Trophoblast cell (in vitro differentiated cells and primary cell): ENCODE measurements around the gene DISP2.

ENCODE experiments used
- DNase-seq, 2 donors: peaks; one replicate each; pipeline ENCODE4 v3.0.0-alpha.2; 2016
- H2AFZ ChIP-seq: 2 replicates; pipeline ENCODE4 v1.6.1; 2013; ENCODE audit warnings: low read length, moderate library complexity, mild to moderate bottlenecking; ENCODE audit not compliant: insufficient read depth, poor library complexity
- H2AK5ac ChIP-seq: 2 replicates; pipeline ENCODE4 v1.6.1; 2013; ENCODE audit warnings: mild to moderate bottlenecking, low read length
- H2BK120ac ChIP-seq: 2 replicates; pipeline ENCODE4 v1.6.1; 2013; ENCODE audit warnings: low read length, mild to moderate bottlenecking, moderate library complexity; ENCODE audit not compliant: insufficient read depth, poor library complexity
- H2BK12ac ChIP-seq: 2 replicates; pipeline ENCODE4 v1.6.1; 2013; ENCODE audit warnings: mild to moderate bottlenecking, low read length, moderate library complexity
- H2BK5ac ChIP-seq: 2 replicates; pipeline ENCODE4 v1.6.1; 2013; ENCODE audit warnings: low read length, low read depth, moderate library complexity, mild to moderate bottlenecking; ENCODE audit not compliant: poor library complexity
- H3K14ac ChIP-seq: 2 replicates; pipeline ENCODE4 v1.6.1; 2013; ENCODE audit warnings: mild to moderate bottlenecking, low read length
- H3K18ac ChIP-seq: 2 replicates; pipeline ENCODE4 v1.6.1; 2013; ENCODE audit warnings: mild to moderate bottlenecking, low read length
- H3K23ac ChIP-seq: 2 replicates; pipeline ENCODE4 v1.6.1; 2013; ENCODE audit warnings: low read length
- H3K27ac ChIP-seq: 2 replicates; pipeline ENCODE4 v1.5.1; 2013; ENCODE audit warnings: low read depth, mild to moderate bottlenecking, inconsistent platforms, low read length, moderate library complexity
- H3K27me3 ChIP-seq: 2 replicates; pipeline ENCODE4 v1.6.1; 2013; ENCODE audit warnings: inconsistent platforms, mild to moderate bottlenecking, low read length, moderate library complexity; ENCODE audit not compliant: insufficient read depth
- H3K36me3 ChIP-seq, 2 experiments: 1 replicate in 1 of 2; 2 replicates in 1 of 2; pipeline ENCODE4 v1.6.1; 2013; ENCODE audit warnings: low read length in 2 of 2, mild to moderate bottlenecking in 2 of 2, moderate library complexity in 1 of 2; ENCODE audit not compliant: insufficient read depth in 2 of 2, control insufficient read depth in 1 of 2
- H3K4ac ChIP-seq: 2 replicates; pipeline ENCODE4 v1.6.1; 2013; ENCODE audit warnings: low read depth, mild to moderate bottlenecking, low read length, moderate library complexity
- H3K4me1 ChIP-seq, 2 experiments: 1 replicate in 1 of 2; 2 replicates in 1 of 2; pipeline ENCODE4 v1.6.1; 2013; ENCODE audit warnings: low read length in 2 of 2, mild to moderate bottlenecking in 2 of 2, moderate library complexity in 1 of 2; ENCODE audit not compliant: insufficient read depth in 2 of 2, control insufficient read depth in 1 of 2
- H3K4me2 ChIP-seq: 2 replicates; pipeline ENCODE4 v1.6.1; 2013; ENCODE audit warnings: inconsistent platforms, mild to moderate bottlenecking, low read length, moderate library complexity
- H3K4me3 ChIP-seq: 2 replicates; pipeline ENCODE4 v1.5.1; 2013; ENCODE audit warnings: mild to moderate bottlenecking, low read depth, low read length, inconsistent platforms
- H3K79me1 ChIP-seq: one replicate; pipeline ENCODE4 v1.6.1; 2013; ENCODE audit warnings: low read length
- H3K79me2 ChIP-seq: 2 replicates; pipeline ENCODE4 v1.6.1; 2013; ENCODE audit warnings: low read length, mild to moderate bottlenecking; ENCODE audit not compliant: control insufficient read depth, insufficient read depth, poor library complexity
- H3K9ac ChIP-seq: 2 replicates; pipeline ENCODE4 v1.6.1; 2013; ENCODE audit warnings: mild to moderate bottlenecking, low read length
- H3K9me3 ChIP-seq: 2 replicates; pipeline ENCODE4 v1.6.1; 2013; ENCODE audit warnings: low read depth, mild to moderate bottlenecking, control low read depth, inconsistent platforms, low read length; ENCODE audit not compliant: insufficient read depth
- H4K12ac ChIP-seq: 2 replicates; pipeline ENCODE4 v1.6.1; 2013; ENCODE audit warnings: low read depth, mild to moderate bottlenecking, low read length, moderate library complexity
- H4K8ac ChIP-seq: 2 replicates; pipeline ENCODE4 v1.6.1; 2013; ENCODE audit warnings: low read depth, mild to moderate bottlenecking, low read length, moderate library complexity
- H4K91ac ChIP-seq: one replicate; pipeline ENCODE4 v1.6.1; 2013; ENCODE audit warnings: low read depth, mild to moderate bottlenecking, low read length, moderate library complexity
- WGBS: extraction: QIAGEN DNeasy Blood & Tissue Kit; methylation state at CpG from one replicate; pipeline ENCODE4 v1.1.7; 2013; ENCODE audit warnings: missing lambda C conversion rate; ENCODE audit not compliant: insufficient read length, insufficient coverage; ENCODE audit errors: extremely low coverage; 5-methylcytosine and 5-hydroxymethylcytosine counted together

The DISP2 gene

GRCh38 chr15:40316931-40317330 lies 41.1 kb upstream of the DISP2 start:
- H2BK120ac ChIP-seq, result no peak overlapping the region
- H3K4me1 ChIP-seq, result peaks cover 9 to 11% of the 10 kb centered on the region in 2 experiments
- H2AFZ ChIP-seq, result no peak overlapping the region
- H4K8ac ChIP-seq, result no peak overlapping the region
- peaks cover 2% of the 10 kb centered on the region for H3K79me1 ChIP-seq
- H4K91ac ChIP-seq, result no peak overlapping the region
- DNase-seq, result no peak
- H3K4ac ChIP-seq, result no peak overlapping the region
- H3K9ac ChIP-seq, result no peak overlapping the region
- H3K4me2 ChIP-seq, result no peak overlapping the region
- H3K9me3 ChIP-seq, result no peaks in the 10 kb centered on the region
- no peak overlapping the region for H2AK5ac ChIP-seq
- no peak overlapping the region for H2BK5ac ChIP-seq
- H3K79me2 ChIP-seq, result no peaks in the 10 kb centered on the region
- H3K23ac ChIP-seq, result no peak overlapping the region
- no peaks in the 10 kb centered on the region for H3K36me3 ChIP-seq
- H2BK12ac ChIP-seq, result no peak overlapping the region
- no peak overlapping the region for H4K12ac ChIP-seq
- H3K14ac ChIP-seq, result no peak overlapping the region
- H3K27ac ChIP-seq, result no peak overlapping the region
- WGBS, result no CpG with 5 or more reads among the region's 3 CpGs
- no peak overlapping the region for H3K18ac ChIP-seq
- no peaks in the 10 kb centered on the region for H3K27me3 ChIP-seq
- H3K4me3 ChIP-seq, result no peak overlapping the region

- H3K4ac ChIP-seq, result no peak overlapping the region
- H3K4me3 ChIP-seq, result no peak overlapping the region
- H3K18ac ChIP-seq, result no peak overlapping the region
- H3K4me2 ChIP-seq, result no peak overlapping the region
- no peak overlapping the region for H2AK5ac ChIP-seq
- H2AFZ ChIP-seq, result no peak overlapping the region
- no peak overlapping the region for H3K27ac ChIP-seq
- H3K79me1 ChIP-seq, result peaks cover 7% of the 10 kb centered on the region
- no peak overlapping the region for H2BK12ac ChIP-seq
- no peaks in the 10 kb centered on the region for H3K79me2 ChIP-seq
- H3K27me3 ChIP-seq, result no peaks in the 10 kb centered on the region
- WGBS, result no CpG with 5 or more reads among the region's 4 CpGs
- no peak overlapping the region for H2BK5ac ChIP-seq
- no peak overlapping the region for H4K12ac ChIP-seq
- H4K91ac ChIP-seq, result no peak overlapping the region
- no peak overlapping the region for H3K23ac ChIP-seq
- H2BK120ac ChIP-seq, result no peak overlapping the region
- no peak overlapping the region for H3K14ac ChIP-seq
- DNase-seq, result no peak
- no peaks in the 10 kb centered on the region for H3K36me3 ChIP-seq
- no peaks in the 10 kb centered on the region for H3K9me3 ChIP-seq
- peaks cover 15 to 18% of the 10 kb centered on the region in 2 experiments for H3K4me1 ChIP-seq
- H4K8ac ChIP-seq, result no peak overlapping the region
- H3K9ac ChIP-seq, result no peak overlapping the region
Observed at GRCh38 chr15:40317580-40317979, 40.4 kb upstream of the DISP2 start.

- no peak overlapping the region for H4K12ac ChIP-seq
- H3K14ac ChIP-seq, result peak overlapping the region; percentile 18
- no peak overlapping the region for H3K4me3 ChIP-seq
Observed at GRCh38 chr15:40320409-40320808, 37.6 kb upstream of the DISP2 start.

GRCh38 chr15:40320931-40321371 lies 37.1 kb upstream of the DISP2 start:
- WGBS, result no CpG with 5 or more reads among the region's 2 CpGs
- H3K9ac ChIP-seq, result no peak overlapping the region
- H3K36me3 ChIP-seq, result no peaks in the 10 kb centered on the region
- no peak overlapping the region for H3K23ac ChIP-seq
- H3K79me2 ChIP-seq, result peaks cover 4% of the 10 kb centered on the region
- peak overlapping the region; percentile 36 for H3K27ac ChIP-seq
- peak; percentile 31 to 80 for DNase-seq
- peaks cover 23% of the 10 kb centered on the region for H3K79me1 ChIP-seq
- H2AK5ac ChIP-seq, result peak overlapping the region; percentile 76
- H3K9me3 ChIP-seq, result no peaks in the 10 kb centered on the region
- no peak overlapping the region for H2BK5ac ChIP-seq
- H3K4me3 ChIP-seq, result no peak overlapping the region
- H4K8ac ChIP-seq, result no peak overlapping the region
- no peak overlapping the region for H3K4ac ChIP-seq
- H2BK12ac ChIP-seq, result peak overlapping the region; percentile 61
- peaks cover 22 to 30% of the 10 kb centered on the region in 2 experiments for H3K4me1 ChIP-seq
- peak overlapping the region; percentile 74 for H2BK120ac ChIP-seq
- no peak overlapping the region for H2AFZ ChIP-seq
- H4K12ac ChIP-seq, result no peak overlapping the region
- peak overlapping the region; percentile 5 for H3K4me2 ChIP-seq
- no peaks in the 10 kb centered on the region for H3K27me3 ChIP-seq
- H3K14ac ChIP-seq, result no peak overlapping the region
- no peak overlapping the region for H3K18ac ChIP-seq
- H4K91ac ChIP-seq, result peak overlapping the region; percentile 61

More at GRCh38 chr15:40320409-40320808, 37.6 kb upstream of the DISP2 start:
- H3K4me1 ChIP-seq, result peaks cover 22 to 27% of the 10 kb centered on the region in 2 experiments
- H2AFZ ChIP-seq, result no peak overlapping the region
- no peak overlapping the region for H2BK12ac ChIP-seq
- no peak overlapping the region for H4K8ac ChIP-seq
- no peak overlapping the region for H2BK5ac ChIP-seq
- no peak overlapping the region for H3K4me2 ChIP-seq
- no peak overlapping the region for H3K18ac ChIP-seq
- H3K36me3 ChIP-seq, result no peaks in the 10 kb centered on the region
- H3K9me3 ChIP-seq, result no peaks in the 10 kb centered on the region
- peak in 1 of 2 donors; percentile 66 for DNase-seq
- H2AK5ac ChIP-seq, result no peak overlapping the region
- no peak overlapping the region for H3K23ac ChIP-seq
- H3K79me2 ChIP-seq, result peaks cover 4% of the 10 kb centered on the region
- peak overlapping the region; percentile 18 for H3K27ac ChIP-seq
- no peak overlapping the region for H4K91ac ChIP-seq
- H3K9ac ChIP-seq, result no peak overlapping the region
- H2BK120ac ChIP-seq, result no peak overlapping the region
- H3K4ac ChIP-seq, result no peak overlapping the region
- no CpG with 5 or more reads among the region's 1 CpG for WGBS
- peaks cover 23% of the 10 kb centered on the region for H3K79me1 ChIP-seq
- no peaks in the 10 kb centered on the region for H3K27me3 ChIP-seq
